Measurements from ENCODE around the gene MANF. TPM values are rescaled to one million over a fixed set of nuclear protein-coding genes. Genes with fewer than 3 reads are reported as not detected.
"Not testable (repeated sequence)": the region's sequence is repeated elsewhere in the genome, so short reads cannot be mapped to it uniquely, and the experiment has no call there.

The MANF gene
- total RNA-seq, 6 experiments from 2014 or later: 60.9 to 128 (median 81.8) TPM

- no CpG with 5 or more reads among the region's 6 CpGs for WGBS (ENCODE audit: insufficient coverage, low coverage, low lambda C conversion rate, missing lambda C conversion rate)
- ATAC-seq: no peak
- TF ChIP-seq POLR2A (IDR thresholded peaks at IDR 0.05): no peak
- TF ChIP-seq CTCF (IDR thresholded peaks at IDR 0.05): no peak
- no peaks in the 10 kb centered on the region for H3K4me1 ChIP-seq
- H3K27ac ChIP-seq: no peak overlapping the region
- no peaks in the 10 kb centered on the region for H3K36me3 ChIP-seq
- no peaks in the 10 kb centered on the region for H3K27me3 ChIP-seq
- no peak overlapping the region for H3K4me3 ChIP-seq
- DNase-seq: no peak
- H3K9me3 ChIP-seq: no peaks in the 10 kb centered on the region
- intact Hi-C loops (cut with DNase I): no loop called here
Measured at GRCh38 chr3:51361746-51362145, 23.3 kb upstream of the MANF start.

GRCh38 chr3:51362476-51362875, 22.6 kb upstream of the MANF start:
- H3K27ac ChIP-seq: no peak overlapping the region
- TF ChIP-seq CTCF (IDR thresholded peaks at IDR 0.05) (no peak), POLR2A (IDR thresholded peaks at IDR 0.05) (no peak)
- 76% methylated on average over 8 of the region's 9 CpGs for WGBS (ENCODE audit: insufficient coverage, low coverage, low lambda C conversion rate, missing lambda C conversion rate)
- H3K9me3 ChIP-seq: no peaks in the 10 kb centered on the region
- no peaks in the 10 kb centered on the region for H3K36me3 ChIP-seq
- H3K27me3 ChIP-seq: no peaks in the 10 kb centered on the region
- DNase-seq: no peak
- no peak for ATAC-seq
- H3K4me1 ChIP-seq: no peaks in the 10 kb centered on the region
- H3K4me3 ChIP-seq: no peak overlapping the region
- intact Hi-C loops (cut with DNase I): no loop called here

GRCh38 chr3:51368276-51368675, 16.8 kb upstream of the MANF start:
- H3K27ac ChIP-seq; H3K4me1 ChIP-seq; ATAC-seq; H3K9me3 ChIP-seq; DNase-seq; H3K27me3 ChIP-seq; intact Hi-C loops (cut with DNase I); H3K36me3 ChIP-seq; H3K4me3 ChIP-seq: not testable (repeated sequence)
- whole genome bisulfite sequencing (ENCODE audit: insufficient coverage, low coverage, low lambda C conversion rate, missing lambda C conversion rate): no CpG with 5 or more reads among the region's 8 CpGs

DNA sequence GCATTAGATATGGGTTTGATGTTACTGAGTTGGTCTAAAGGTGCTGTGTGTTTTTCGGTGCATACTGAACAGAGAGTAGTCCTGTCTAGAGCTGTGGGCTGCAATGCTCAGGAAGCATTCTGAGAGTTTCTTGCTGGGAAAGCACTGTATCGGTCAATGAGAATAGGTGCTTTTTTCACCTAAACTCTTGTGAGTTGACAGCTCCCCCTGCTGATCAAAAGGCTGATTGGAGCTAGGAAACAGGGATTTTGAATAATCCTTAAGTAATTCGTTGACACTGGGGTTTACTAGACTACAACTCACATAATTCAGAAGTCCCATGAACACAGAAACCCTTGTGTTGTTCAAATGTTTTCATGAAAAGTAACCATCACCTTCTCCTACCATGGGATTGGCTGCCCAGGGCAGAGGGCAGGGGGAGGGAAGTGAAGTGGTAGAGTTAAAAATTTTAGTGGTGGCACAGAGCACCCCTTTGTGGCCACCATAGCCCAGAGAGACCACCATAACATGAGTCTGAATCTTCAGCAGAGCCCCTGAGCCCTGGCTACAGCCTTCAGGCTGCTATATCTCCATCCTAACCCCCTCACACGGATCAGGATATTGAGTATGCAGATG, 13.0 kb upstream of the MANF start:
- Histone ChIP-seq H3K4me3 (no peak overlapping the region), H3K27ac (no peak overlapping the region), H3K4me1 (peaks cover 0 to 11% (median 0%) of the 10 kb centered on the region in 4 donors), H3K9me3 (no peaks in the 10 kb centered on the region), H3K27me3 (no peaks in the 10 kb centered on the region), H3K36me3 (no peaks in the 10 kb centered on the region)
- TF ChIP-seq CTCF (IDR thresholded peaks at IDR 0.05) (peak; percentile 63 to 74 (median 70)), POLR2A (IDR thresholded peaks at IDR 0.05) (no peak)
- DNase-seq: peak in 1 of 3 donors; percentile 61
- intact Hi-C loops (cut with DNase I): loop anchor here in 1 of 2 donors (10.0 kb wide), 2 partner anchors 407 to 747 kb away; no protein-coding TSS in a partner anchor
- peak; percentile 67 to 85 (median 78) for ATAC-seq
- 17% methylated on average over 4 of the region's 4 CpGs for WGBS (ENCODE audit: insufficient coverage, low coverage, low lambda C conversion rate, missing lambda C conversion rate)

DNA sequence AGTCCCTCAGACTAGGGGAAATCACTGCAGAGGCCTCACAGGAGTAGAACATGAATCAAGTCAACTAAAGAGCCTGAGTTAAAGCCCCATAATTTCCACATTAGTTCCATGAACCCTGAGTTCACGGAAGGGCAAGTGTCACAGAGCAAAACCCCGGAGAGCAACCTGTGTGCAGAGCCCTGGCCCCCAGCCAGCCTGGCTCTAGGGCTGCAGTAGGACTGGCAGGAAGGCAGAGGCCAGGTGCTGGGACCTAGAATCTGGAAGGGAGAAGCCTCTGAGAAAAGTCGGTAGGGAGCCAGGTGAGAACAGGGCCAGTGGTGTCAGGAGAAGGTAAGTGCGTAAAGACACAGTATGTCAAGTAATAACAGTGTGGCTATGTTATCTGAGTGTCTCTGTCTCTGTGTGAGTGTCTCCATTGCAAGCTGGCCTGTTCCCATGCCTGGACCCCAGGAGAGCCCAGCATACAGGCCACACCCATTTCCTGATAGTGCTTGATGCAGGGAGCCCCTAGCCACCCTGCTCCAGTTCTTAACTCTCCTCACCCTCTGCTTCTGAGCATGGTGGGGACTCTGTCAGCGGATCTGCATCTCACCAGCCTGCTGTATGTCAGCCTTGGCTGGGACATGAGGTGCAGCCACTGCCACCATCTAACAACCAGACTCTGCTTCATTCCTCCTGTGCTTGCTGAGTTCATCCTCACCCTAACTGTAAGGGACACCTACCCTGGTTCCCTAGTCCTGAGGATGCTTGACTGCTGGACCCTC, 11.3 kb upstream of the MANF start:
- Histone ChIP-seq H3K9me3 (no peaks in the 10 kb centered on the region), H3K4me3 (no peak overlapping the region), H3K36me3 (no peaks in the 10 kb centered on the region), H3K4me1 (peaks cover 0 to 11% (median 0%) of the 10 kb centered on the region in 4 donors), H3K27me3 (no peaks in the 10 kb centered on the region), H3K27ac (no peak overlapping the region)
- ATAC-seq: peak; percentile 58 to 89 (median 68)
- WGBS (ENCODE audit: insufficient coverage, low coverage, low lambda C conversion rate, missing lambda C conversion rate): 46% methylated on average over 4 of the region's 5 CpGs
- intact Hi-C loops (cut with DNase I): loop anchor here in 1 of 2 donors (10.0 kb wide), 2 partner anchors 409 to 749 kb away; no protein-coding TSS in a partner anchor
- TF ChIP-seq POLR2A (IDR thresholded peaks at IDR 0.05): no peak
- TF ChIP-seq CTCF (IDR thresholded peaks at IDR 0.05): no peak
- peak; percentile 55 to 86 (median 74) for DNase-seq
